ENCODE data around the gene LDLRAD3. TPM values are rescaled to one million over a fixed set of nuclear protein-coding genes. Genes with fewer than 3 reads are reported as not detected.
A peak's percentile ranks its signal among the peaks of the same experiment; 100 is the strongest.

Gene LDLRAD3
- total RNA-seq, 1 experiment from 2014 or later: 12.1 TPM

GRCh38 chr11:36118084-36118483, 174.2 kb downstream of the LDLRAD3 start:
- Histone ChIP-seq H3K23me2 (ENCODE audit: insufficient read length, low read depth, low read length, poor library complexity, severe bottlenecking) (no peaks in the 10 kb centered on the region), H3K14ac (ENCODE audit: insufficient read depth, low read length) (no peak overlapping the region), H3K9me3 (ENCODE audit: control insufficient read depth, low read depth, low read length) (peaks cover 6% of the 10 kb centered on the region), H3K18ac (ENCODE audit: insufficient read length, low read depth, low read length) (no peak overlapping the region), H4K91ac (ENCODE audit: insufficient read length, low read depth, low read length) (no peak overlapping the region), H2BK5ac (ENCODE audit: insufficient read length, low read length) (no peak overlapping the region), H3K56ac (ENCODE audit: insufficient read length, low read depth, low read length) (no peak overlapping the region), H3K27ac (ENCODE audit: insufficient read length, low read depth, low read length) (no peak overlapping the region), H3T11ph (ENCODE audit: low read length) (no peak overlapping the region), H2BK20ac (ENCODE audit: low read depth, low read length, poor library complexity, severe bottlenecking) (no peak overlapping the region), H2AFZ (ENCODE audit: low read length) (no peak overlapping the region), H2BK15ac (ENCODE audit: low read depth, low read length) (no peak overlapping the region), H3K4me2 (ENCODE audit: insufficient read depth, insufficient read length, low read length) (no peak overlapping the region), H3K79me2 (ENCODE audit: insufficient read depth, low read length) (no peaks in the 10 kb centered on the region), H2BK120ac (ENCODE audit: low read depth, low read length, poor library complexity, severe bottlenecking) (no peak overlapping the region), H4K20me1 (ENCODE audit: control insufficient read depth, insufficient read depth, insufficient read length) (no peaks in the 10 kb centered on the region), H2AK5ac (ENCODE audit: insufficient read length, low read length) (no peak overlapping the region), H2BK12ac (ENCODE audit: insufficient read length, low read depth, low read length) (no peak overlapping the region), H4K5ac (ENCODE audit: insufficient read length, low read depth, low read length) (no peak overlapping the region), H3K4me1 (ENCODE audit: insufficient read depth, low read length) (no peaks in the 10 kb centered on the region), H4K8ac (replicated peaks; ENCODE audit: insufficient read length, low read depth, low read length) (no peak overlapping the region), H3K27me3 (ENCODE audit: insufficient read depth, low read length) (no peaks in the 10 kb centered on the region), H3K79me1 (ENCODE audit: insufficient read depth, low read depth, low read length, poor library complexity, severe bottlenecking) (no peaks in the 10 kb centered on the region), H3K4ac (ENCODE audit: low read depth, low read length) (no peak overlapping the region), H3K23ac (ENCODE audit: insufficient read length, low read depth, low read length) (no peak overlapping the region), H3K9ac (ENCODE audit: extremely low read depth, insufficient read length, low read length) (no peak overlapping the region)
- no peak for TF ChIP-seq CTCF (conservative IDR thresholded peaks at IDR 0.05)
- no CpG with 5 or more reads among the region's 2 CpGs for WGBS (ENCODE audit: extremely low coverage, insufficient read length, low lambda C conversion rate)
- Mint-ChIP-seq H3K9me3 (peaks cover 13 to 14% of the 10 kb centered on the region in 2 experiments), H3K27ac (peak overlapping the region; percentile 4 to 49 (median 46); a peak in 3 of 7 replicates), H3K27me3 (ENCODE audit: low read depth) (no peaks in the 10 kb centered on the region), H3K36me3 (ENCODE audit: insufficient read depth in 1 of 3, low read depth in 3 of 3) (peaks cover 24 to 26% (median 25%) of the 10 kb centered on the region in 3 experiments), H3K4me1 (peaks cover 3 to 11% of the 10 kb centered on the region in 2 experiments; a peak in 3 of 4 replicates), H3K4me3 (no peak overlapping the region)
- no peak for DNase-seq
